Mammary epithelial cell (primary cell): ENCODE results near the gene ZCWPW2.

Source experiments
- EZH2 ChIP-seq: IDR thresholded peaks from 2 replicates; pipeline ENCODE4 v1.6.1; 2012; ENCODE audit warnings: low read length, inconsistent platforms, borderline replicate concordance
- TF ChIP-seq, protein P1 (sequence below), 2 donors: IDR thresholded peaks in 1 of 2; conservative IDR thresholded peaks in 1 of 2; 2 replicates each; pipeline ENCODE4 v1.5.1; 2011 to 2012; ENCODE audit warnings: inconsistent platforms in 2 of 2, low read length in 2 of 2, mild to moderate bottlenecking in 2 of 2, control low read depth in 1 of 2, low read depth in 1 of 2; ENCODE audit not compliant: insufficient read depth in 1 of 2; ENCODE audit errors: extremely low read depth in 1 of 2

- TF ChIP-seq, protein P1, sequence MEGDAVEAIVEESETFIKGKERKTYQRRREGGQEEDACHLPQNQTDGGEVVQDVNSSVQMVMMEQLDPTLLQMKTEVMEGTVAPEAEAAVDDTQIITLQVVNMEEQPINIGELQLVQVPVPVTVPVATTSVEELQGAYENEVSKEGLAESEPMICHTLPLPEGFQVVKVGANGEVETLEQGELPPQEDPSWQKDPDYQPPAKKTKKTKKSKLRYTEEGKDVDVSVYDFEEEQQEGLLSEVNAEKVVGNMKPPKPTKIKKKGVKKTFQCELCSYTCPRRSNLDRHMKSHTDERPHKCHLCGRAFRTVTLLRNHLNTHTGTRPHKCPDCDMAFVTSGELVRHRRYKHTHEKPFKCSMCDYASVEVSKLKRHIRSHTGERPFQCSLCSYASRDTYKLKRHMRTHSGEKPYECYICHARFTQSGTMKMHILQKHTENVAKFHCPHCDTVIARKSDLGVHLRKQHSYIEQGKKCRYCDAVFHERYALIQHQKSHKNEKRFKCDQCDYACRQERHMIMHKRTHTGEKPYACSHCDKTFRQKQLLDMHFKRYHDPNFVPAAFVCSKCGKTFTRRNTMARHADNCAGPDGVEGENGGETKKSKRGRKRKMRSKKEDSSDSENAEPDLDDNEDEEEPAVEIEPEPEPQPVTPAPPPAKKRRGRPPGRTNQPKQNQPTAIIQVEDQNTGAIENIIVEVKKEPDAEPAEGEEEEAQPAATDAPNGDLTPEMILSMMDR (conservative IDR thresholded peaks at IDR 0.05 in 1 of 2, IDR thresholded peaks at IDR 0.05 in 1 of 2; ENCODE audit: extremely low read depth in 1 of 2, insufficient read depth in 1 of 2, low read depth in 1 of 2, low read length in 2 of 2), result no peak
- no peak for TF ChIP-seq EZH2
These were observed 57.7 kb downstream of the ZCWPW2 start for GRCh38 chr3:28406241-28406640.
